Activated CD4-positive, alpha-beta memory T cell treated with anti-CD3 and anti-CD28 coated beads, Interleukin-2, amount 10 ng/mL, durations not matched to agents 7 days and 5 days (primary cell): Measurements from ENCODE around the gene NELFE. TPM values are rescaled to one million over a fixed set of nuclear protein-coding genes. Genes with fewer than 3 reads are reported as not detected.

Source experiments
- CTCF ChIA-PET: fragments of 350-600 bp; sonication (Branson Sonifier 250); formaldehyde crosslinking; loops from one replicate; lab custom pipeline; 2021; ENCODE audit warnings: antibody characterized with exemption, inconsistent platforms; lab: Charles Lee
- POLR2A ChIA-PET: fragments of 350-600 bp; sonication (Branson Sonifier 250); formaldehyde crosslinking; loops from one replicate; lab custom pipeline; 2021; ENCODE audit warnings: antibody characterized with exemption; lab: Charles Lee
- DNase-seq: peaks from one replicate; pipeline ENCODE4 v3.0.0-alpha.2; 2020
- H3K27ac Mint-ChIP-seq: one replicate; pipeline ENCODE4 v1.8.0; 2021; ENCODE audit warnings: mild to moderate bottlenecking, mixed read lengths
- H3K27me3 Mint-ChIP-seq: one replicate; pipeline ENCODE4 v1.8.0; 2021; ENCODE audit warnings: mixed read lengths
- H3K36me3 Mint-ChIP-seq: one replicate; pipeline ENCODE4 v1.8.0; 2021; ENCODE audit warnings: low read depth, mixed read lengths
- H3K4me1 Mint-ChIP-seq: one replicate; pipeline ENCODE4 v1.8.0; 2021; ENCODE audit warnings: mixed read lengths
- H3K4me3 Mint-ChIP-seq: one replicate; pipeline ENCODE4 v1.8.0; 2021; ENCODE audit warnings: mild to moderate bottlenecking, mixed read lengths
- H3K9me3 Mint-ChIP-seq: one replicate; pipeline ENCODE4 v1.8.0; 2021; ENCODE audit warnings: mixed read lengths
- total RNA-seq, 2 experiments: library from RNA; stranded (reverse); gene quantifications; one replicate each; pipeline ENCODE4 v1.2.3, GENCODE V29; 2021

NELFE gene
- total RNA-seq, 2 experiments from 2014 or later = 69.6 to 70.6 TPM

GRCh38 chr6:31956796-31957195 is 2.0 kb downstream of the NELFE start:
- Mint-ChIP-seq H3K4me1 (peaks cover 41% of the 10 kb centered on the region), H3K9me3 (no peaks in the 10 kb centered on the region), H3K27me3 (no peaks in the 10 kb centered on the region), H3K4me3 (peak overlapping the region; percentile 91), H3K36me3 (peaks cover 59% of the 10 kb centered on the region), H3K27ac (no peak overlapping the region)
- CTCF ChIA-PET = no interaction called here
- POLR2A ChIA-PET = interaction anchor here (8.4 kb wide), 1 partner anchor 15 kb away, joined by 162 read pairs; the partner anchor contains the start of gene DXO
- DNase-seq = no peak

DNA sequence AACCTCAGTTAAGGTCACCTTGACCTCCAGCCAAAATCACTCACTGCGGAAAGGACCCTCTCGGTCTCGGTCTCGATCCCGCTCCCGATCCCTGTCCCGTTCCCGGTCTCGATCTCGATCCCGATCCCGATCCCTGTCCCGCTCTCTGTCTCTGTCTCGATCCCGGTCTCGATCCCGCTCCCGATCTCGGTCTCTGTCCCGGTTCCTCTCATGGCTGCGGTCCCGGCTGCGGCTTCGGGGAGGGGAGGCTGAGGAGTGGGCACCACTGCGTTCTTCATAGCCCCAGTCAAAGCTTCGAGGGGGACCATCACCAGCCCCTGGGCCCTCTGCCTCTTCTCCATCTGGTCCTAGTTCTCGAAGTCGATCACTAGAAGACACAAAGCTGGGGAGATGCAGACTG is 4.3 kb downstream of the NELFE start:
- Mint-ChIP-seq H3K36me3 (peaks cover 50% of the 10 kb centered on the region), H3K27me3 (no peaks in the 10 kb centered on the region), H3K4me1 (peaks cover 22% of the 10 kb centered on the region), H3K27ac (no peak overlapping the region), H3K4me3 (no peak overlapping the region), H3K9me3 (no peaks in the 10 kb centered on the region)
- POLR2A ChIA-PET = no interaction called here
- CTCF ChIA-PET = no interaction called here
- no peak for DNase-seq

- no peak for DNase-seq
- no peaks in the 10 kb centered on the region for H3K27me3 Mint-ChIP-seq
- H3K36me3 Mint-ChIP-seq = peaks cover 43% of the 10 kb centered on the region
- CTCF ChIA-PET = interaction anchor here (0.6 to 2.2 kb wide), 10 partner anchors 12 to 267 kb away, joined by 3 to 11 read pairs (median 4); partner anchors contain the start of genes DXO and ZBTB12
- POLR2A ChIA-PET = interaction anchor here (1.0 to 1.8 kb wide), 5 partner anchors 19 to 300 kb away, joined by 3 to 7 read pairs (median 3); partner anchors contain the start of genes BAG6 and DXO
- H3K4me3 Mint-ChIP-seq = no peak overlapping the region
- no peaks in the 10 kb centered on the region for H3K9me3 Mint-ChIP-seq
- peaks cover 8% of the 10 kb centered on the region for H3K4me1 Mint-ChIP-seq
- H3K27ac Mint-ChIP-seq = no peak overlapping the region
Observed at GRCh38 chr6:31952890-31953289, 5.9 kb downstream of the NELFE start.

- H3K9me3 Mint-ChIP-seq = no peaks in the 10 kb centered on the region
- ChIA-PET POLR2A (interaction anchor here (1.0 to 1.8 kb wide), 5 partner anchors 20 to 300 kb away, joined by 3 to 7 read pairs (median 3); partner anchors contain the start of genes BAG6 and DXO), CTCF (interaction anchor here (0.6 to 2.2 kb wide), 15 partner anchors 13 to 292 kb away, joined by 3 to 11 read pairs (median 4); partner anchors contain the start of genes C6orf47, DXO, EHMT2 and ZBTB12)
Observed at GRCh38 chr6:31952140-31952805, 6.5 kb downstream of the NELFE start.

GRCh38 chr6:31949926-31950548 is 8.7 kb downstream of the NELFE start:
- ChIA-PET POLR2A (interaction anchor here (1.2 to 2.4 kb wide), 3 partner anchors 9 to 52 kb away, joined by 3 to 10 read pairs (median 4); partner anchors contain the start of genes NELFE, SKIC2 and ZBTB12), CTCF (interaction anchor here (1.1 to 1.2 kb wide), 3 partner anchors 9 to 43 kb away, joined by 3 to 6 read pairs (median 3); no protein-coding TSS in a partner anchor)
- Mint-ChIP-seq H3K27ac (no peak overlapping the region), H3K9me3 (no peaks in the 10 kb centered on the region), H3K36me3 (peaks cover 29% of the 10 kb centered on the region), H3K27me3 (peaks cover 10% of the 10 kb centered on the region), H3K4me1 (peaks cover 5% of the 10 kb centered on the region), H3K4me3 (no peak overlapping the region)
- DNase-seq = no peak

More at GRCh38 chr6:31952140-31952805, 6.5 kb downstream of the NELFE start:
- H3K4me1 Mint-ChIP-seq = peaks cover 2% of the 10 kb centered on the region
- peak; percentile 41 for DNase-seq
- no peak overlapping the region for H3K4me3 Mint-ChIP-seq
- no peak overlapping the region for H3K27ac Mint-ChIP-seq
- H3K36me3 Mint-ChIP-seq = peaks cover 42% of the 10 kb centered on the region
- no peaks in the 10 kb centered on the region for H3K27me3 Mint-ChIP-seq

DNA sequence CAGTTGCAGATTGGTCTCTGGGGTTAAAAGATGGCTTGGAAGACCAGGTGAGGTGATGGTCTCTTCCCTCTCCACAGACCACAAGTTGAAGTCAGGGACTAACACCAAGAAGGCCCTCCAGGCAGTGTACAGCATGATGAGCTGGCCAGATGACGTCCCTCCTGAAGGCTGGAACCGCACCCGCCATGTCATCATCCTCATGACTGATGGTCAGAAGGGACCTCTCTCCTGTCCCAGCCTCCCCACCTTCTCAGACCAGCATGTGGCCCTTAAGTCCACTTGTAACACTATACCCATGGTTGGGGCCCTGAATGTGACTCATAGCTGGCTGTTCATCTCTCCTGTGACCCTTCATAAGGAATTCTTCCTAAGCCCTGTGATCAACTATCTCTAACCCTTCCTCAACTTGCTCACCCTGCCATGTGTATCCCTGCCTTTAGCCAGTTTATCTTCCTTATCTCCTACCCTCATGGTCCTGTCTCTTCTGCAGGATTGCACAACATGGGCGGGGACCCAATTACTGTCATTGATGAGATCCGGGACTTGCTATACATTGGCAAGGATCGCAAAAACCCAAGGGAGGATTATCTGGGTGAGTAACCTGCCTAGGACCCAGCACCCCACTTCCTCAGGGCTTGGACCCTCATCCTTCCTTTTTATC is 9.9 kb downstream of the NELFE start:
- POLR2A ChIA-PET = interaction anchor here (2.4 kb wide), 1 partner anchor 10 kb away, joined by 10 read pairs; the partner anchor contains the start of genes NELFE and SKIC2
- Mint-ChIP-seq H3K27me3 (peaks cover 10% of the 10 kb centered on the region), H3K36me3 (peaks cover 18% of the 10 kb centered on the region), H3K27ac (no peak overlapping the region), H3K9me3 (no peaks in the 10 kb centered on the region), H3K4me1 (peaks cover 5% of the 10 kb centered on the region), H3K4me3 (no peak overlapping the region)
- CTCF ChIA-PET = interaction anchor here (1.2 kb wide), 1 partner anchor 42 kb away, joined by 3 read pairs; no protein-coding TSS in a partner anchor
- DNase-seq = no peak

DNA sequence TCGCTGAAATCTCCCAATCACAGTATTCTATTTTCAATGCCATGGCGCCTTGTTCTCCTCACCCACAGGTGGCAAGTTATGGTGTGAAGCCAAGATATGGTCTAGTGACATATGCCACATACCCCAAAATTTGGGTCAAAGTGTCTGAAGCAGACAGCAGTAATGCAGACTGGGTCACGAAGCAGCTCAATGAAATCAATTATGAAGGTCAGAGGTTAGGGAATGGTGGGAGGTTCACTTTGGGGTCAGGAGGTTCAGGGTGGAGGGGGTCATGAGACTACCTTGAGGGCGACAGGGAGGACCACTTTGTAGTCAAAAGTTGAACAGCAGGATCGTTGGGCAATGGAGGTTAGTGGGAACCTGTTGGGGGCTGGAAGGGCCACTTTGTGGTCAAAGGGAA is 10.5 kb downstream of the NELFE start:
- no peak for DNase-seq
- H3K36me3 Mint-ChIP-seq = peaks cover 13% of the 10 kb centered on the region
- peaks cover 14% of the 10 kb centered on the region for H3K27me3 Mint-ChIP-seq
- ChIA-PET POLR2A (interaction anchor here (2.4 kb wide), 1 partner anchor 10 kb away, joined by 10 read pairs; the partner anchor contains the start of genes NELFE and SKIC2), CTCF (no interaction called here)
- H3K27ac Mint-ChIP-seq = no peak overlapping the region
- peaks cover 5% of the 10 kb centered on the region for H3K4me1 Mint-ChIP-seq
- no peaks in the 10 kb centered on the region for H3K9me3 Mint-ChIP-seq
- no peak overlapping the region for H3K4me3 Mint-ChIP-seq

GRCh38 chr6:31947864-31948263 is 10.9 kb downstream of the NELFE start:
- H3K4me1 Mint-ChIP-seq = peaks cover 5% of the 10 kb centered on the region
- ChIA-PET POLR2A (interaction anchor here (2.4 kb wide), 1 partner anchor 11 kb away, joined by 10 read pairs; the partner anchor contains the start of genes NELFE and SKIC2), CTCF (no interaction called here)
- H3K27me3 Mint-ChIP-seq = peaks cover 14% of the 10 kb centered on the region
- DNase-seq = no peak
- no peak overlapping the region for H3K27ac Mint-ChIP-seq
- no peak overlapping the region for H3K4me3 Mint-ChIP-seq
- H3K9me3 Mint-ChIP-seq = no peaks in the 10 kb centered on the region
- peaks cover 8% of the 10 kb centered on the region for H3K36me3 Mint-ChIP-seq

- ChIA-PET POLR2A (interaction anchor here (2.4 kb wide), 1 partner anchor 11 kb away, joined by 10 read pairs; the partner anchor contains the start of genes NELFE and SKIC2), CTCF (no interaction called here)
- DNase-seq = no peak
- no peak overlapping the region for H3K4me3 Mint-ChIP-seq
- H3K27me3 Mint-ChIP-seq = peaks cover 19% of the 10 kb centered on the region
- H3K4me1 Mint-ChIP-seq = peaks cover 5% of the 10 kb centered on the region
- H3K27ac Mint-ChIP-seq = no peak overlapping the region
- H3K36me3 Mint-ChIP-seq = peaks cover 5% of the 10 kb centered on the region
- H3K9me3 Mint-ChIP-seq = no peaks in the 10 kb centered on the region
Observed at GRCh38 chr6:31947070-31947675, 11.6 kb downstream of the NELFE start.

- Mint-ChIP-seq H3K27ac (no peak overlapping the region), H3K4me1 (peaks cover 5% of the 10 kb centered on the region), H3K36me3 (peaks cover 5% of the 10 kb centered on the region), H3K9me3 (no peaks in the 10 kb centered on the region), H3K4me3 (no peak overlapping the region), H3K27me3 (peaks cover 21% of the 10 kb centered on the region)
- no peak for DNase-seq
- ChIA-PET POLR2A (interaction anchor here (1.7 kb wide), 1 partner anchor 13 kb away, joined by 5 read pairs; the partner anchor contains the start of genes NELFE and SKIC2), CTCF (no interaction called here)
Observed at GRCh38 chr6:31946370-31946885, 12.3 kb downstream of the NELFE start.

DNA sequence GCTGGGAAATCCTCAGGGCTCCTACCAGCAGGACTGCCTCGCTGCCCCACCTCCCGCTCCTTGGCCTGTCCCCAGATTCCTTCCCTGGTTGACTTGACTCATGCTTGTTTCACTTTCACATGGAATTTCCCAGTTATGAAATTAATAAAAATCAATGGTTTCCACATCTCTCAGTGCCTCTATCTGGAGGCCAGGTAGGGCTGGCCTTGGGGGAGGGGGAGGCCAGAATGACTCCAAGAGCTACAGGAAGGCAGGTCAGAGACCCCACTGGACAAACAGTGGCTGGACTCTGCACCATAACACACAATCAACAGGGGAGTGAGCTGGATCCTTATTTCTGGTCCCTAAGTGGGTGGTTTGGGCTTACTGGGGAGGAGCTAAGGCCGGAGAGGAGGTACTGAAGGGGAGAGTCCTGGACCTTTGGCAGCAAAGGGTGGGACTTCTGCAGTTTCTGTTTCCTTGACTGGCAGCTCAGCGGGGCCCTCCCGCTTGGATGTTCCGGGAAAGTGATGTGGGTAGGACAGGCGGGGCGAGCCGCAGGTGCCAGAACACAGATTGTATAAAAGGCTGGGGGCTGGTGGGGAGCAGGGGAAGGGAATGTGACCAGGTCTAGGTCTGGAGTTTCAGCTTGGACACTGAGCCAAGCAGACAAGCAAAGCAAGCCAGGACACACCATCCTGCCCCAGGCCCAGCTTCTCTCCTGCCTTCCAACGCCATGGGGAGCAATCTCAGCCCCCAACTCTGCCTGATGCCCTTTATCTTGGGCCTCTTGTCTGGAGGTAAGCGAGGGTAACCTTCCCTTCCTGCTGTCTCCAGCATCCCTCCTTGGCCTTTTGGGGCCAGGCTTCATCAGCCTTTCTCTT is 13.0 kb downstream of the NELFE start, which contains the start of gene CFB:
Gene CFB, plus strand, starts transcription at position 589 of the 863 bp plus-strand sequence. Its CDS starts 127 bp downstream, at position 716.
- H3K4me1 Mint-ChIP-seq = peaks cover 5% of the 10 kb centered on the region
- H3K4me3 Mint-ChIP-seq = no peak within 1 kb of the TSS
- peaks cover 21% of the 10 kb centered on the region for H3K27me3 Mint-ChIP-seq
- DNase-seq = no peak
- no peak within 1 kb of the TSS for H3K27ac Mint-ChIP-seq
- peaks cover 2% of the 10 kb centered on the region for H3K36me3 Mint-ChIP-seq
- CTCF ChIA-PET = no interaction called here
- POLR2A ChIA-PET = interaction anchor here (1.0 to 1.7 kb wide), 3 partner anchors 12 to 26 kb away, joined by 3 to 5 read pairs (median 3); partner anchors contain the start of genes DXO, NELFE and SKIC2
- no peaks in the 10 kb centered on the region for H3K9me3 Mint-ChIP-seq
